Upper lobe of right lung (tissue), 1 donor: ENCODE measurements around the gene SERPINB3. TPM values are rescaled to one million over a fixed set of nuclear protein-coding genes. Genes with fewer than 3 reads are reported as not detected.

Experiments
- ATAC-seq: fragments of 200-7000 bp; cut with Tn5 transposase; one replicate; pipeline ENCODE4 v1.9.1; 2020; ENCODE audit warnings: mild to moderate bottlenecking, moderate library complexity
- DNase-seq: peaks from one replicate; pipeline ENCODE4 v3.0.0-alpha.2; 2020
- H3K27ac ChIP-seq: fragments of 200-600 bp; one replicate; pipeline ENCODE4 v1.8.0; 2022
- H3K27me3 ChIP-seq: fragments of 200-600 bp; one replicate; pipeline ENCODE4 v1.8.0; 2022; ENCODE audit warnings: mild to moderate bottlenecking
- H3K36me3 ChIP-seq: fragments of 200-600 bp; one replicate; pipeline ENCODE4 v1.8.0; 2022
- H3K4me1 ChIP-seq: fragments of 200-600 bp; one replicate; pipeline ENCODE4 v1.8.0; 2022
- H3K4me3 ChIP-seq: fragments of 200-600 bp; one replicate; pipeline ENCODE4 v1.8.0; 2022; ENCODE audit warnings: mild to moderate bottlenecking
- H3K9me3 ChIP-seq: fragments of 200-600 bp; one replicate; pipeline ENCODE4 v1.8.0; 2022
- CTCF ChIP-seq: fragments of 200-600 bp; IDR thresholded peaks from one replicate; pipeline ENCODE4 v1.8.0; 2022; ENCODE audit warnings: antibody characterized with exemption
- intact Hi-C: fragments of 100-400 bp; cut with DNase I; formaldehyde crosslinking; loops from one replicate; pipeline ENCODE4 v1.11.0; 2022
- total RNA-seq: library from RNA; stranded (reverse); fragmentation: NEBNext Ultra II Directional; extraction: Animal tissue kit (Norgen Biotek cat#: 25700); gene quantifications from one replicate; pipeline ENCODE4 v1.2.1, GENCODE V29; 2021
- donor health status: DM: no; HTN: yes; CAD: no; lungs with severe emphysema.

SERPINB3 gene
- total RNA-seq, 1 donor from 2014 or later: not detected

GRCh38 chr18:63683152-63683551 is 21.5 kb upstream of the SERPINB3 start:
- ATAC-seq: peak; percentile 91
- Histone ChIP-seq H3K27me3 (no peaks in the 10 kb centered on the region), H3K27ac (no peak overlapping the region), H3K36me3 (no peaks in the 10 kb centered on the region), H3K4me3 (no peak overlapping the region), H3K4me1 (no peaks in the 10 kb centered on the region), H3K9me3 (no peaks in the 10 kb centered on the region)
- DNase-seq: no peak
- TF ChIP-seq CTCF: no peak
- intact Hi-C loops: no loop called here

- no peaks in the 10 kb centered on the region for H3K36me3 ChIP-seq
- no peak for TF ChIP-seq CTCF
- DNase-seq (no peak), ATAC-seq (no peak)
- H3K27me3 ChIP-seq: no peaks in the 10 kb centered on the region
- H3K4me3 ChIP-seq: no peak overlapping the region
- H3K27ac ChIP-seq: no peak overlapping the region
- no peaks in the 10 kb centered on the region for H3K4me1 ChIP-seq
- H3K9me3 ChIP-seq: no peaks in the 10 kb centered on the region
- intact Hi-C loops: no loop called here
These were observed 20.0 kb upstream of the SERPINB3 start for GRCh38 chr18:63681449-63682340.

- intact Hi-C loops: no loop called here
- Histone ChIP-seq H3K9me3 (no peaks in the 10 kb centered on the region), H3K4me1 (no peaks in the 10 kb centered on the region), H3K27ac (no peak overlapping the region), H3K4me3 (no peak overlapping the region), H3K36me3 (no peaks in the 10 kb centered on the region), H3K27me3 (no peaks in the 10 kb centered on the region)
- DNase-seq (no peak), ATAC-seq (no peak)
- no peak for TF ChIP-seq CTCF
These were observed 18.3 kb upstream of the SERPINB3 start for GRCh38 chr18:63679820-63680606.

GRCh38 chr18:63677500-63678225 is 16.0 kb upstream of the SERPINB3 start:
- intact Hi-C loops: no loop called here
- no peak for TF ChIP-seq CTCF
- Histone ChIP-seq H3K4me3 (no peak overlapping the region), H3K27ac (no peak overlapping the region), H3K4me1 (no peaks in the 10 kb centered on the region), H3K9me3 (no peaks in the 10 kb centered on the region), H3K27me3 (no peaks in the 10 kb centered on the region), H3K36me3 (no peaks in the 10 kb centered on the region)
- DNase-seq (no peak), ATAC-seq (no peak)

- Histone ChIP-seq H3K27me3 (no peaks in the 10 kb centered on the region), H3K9me3 (no peaks in the 10 kb centered on the region), H3K4me1 (no peaks in the 10 kb centered on the region), H3K4me3 (no peak overlapping the region), H3K36me3 (no peaks in the 10 kb centered on the region), H3K27ac (no peak overlapping the region)
- TF ChIP-seq CTCF: peak; percentile 28
- intact Hi-C loops: no loop called here
- peak; percentile 41 for ATAC-seq
- DNase-seq: no peak
These were observed 15.0 kb upstream of the SERPINB3 start for GRCh38 chr18:63676526-63677323.
